SH-SY5Y (cell line): ENCODE results near the gene NTF3.

Experiments
- GATA2 ChIP-seq: IDR thresholded peaks from 2 replicates; pipeline ENCODE4 v1.6.1; 2011; ENCODE audit warnings: mild to moderate bottlenecking, low read depth, low read length
- GATA3 ChIP-seq: IDR thresholded peaks from 2 replicates; pipeline ENCODE4 v1.6.1; 2011; ENCODE audit warnings: low read depth, mild to moderate bottlenecking, low read length, moderate library complexity

GRCh38 chr12:5505751-5506150, 73.8 kb downstream of the NTF3 start:
- TF ChIP-seq GATA3 = no peak
- TF ChIP-seq GATA2 = no peak
